Head of caudate nucleus (tissue), 42 donors: ENCODE measurements around the gene ITPRID2.

Experiments used
- DNase-seq, 42 donors: peaks; one replicate each; pipeline versions ENCODE4 v3.0.0 to v3.0.0-alpha.2; 2020 to 2021; ENCODE audit warnings: mixed read lengths in 7 of 42
- intact Hi-C: fragments of 100-400 bp; cut with DNase I; formaldehyde crosslinking; loops from one replicate; pipeline ENCODE4 v1.15.0; 2022

The ITPRID2 gene

DNA sequence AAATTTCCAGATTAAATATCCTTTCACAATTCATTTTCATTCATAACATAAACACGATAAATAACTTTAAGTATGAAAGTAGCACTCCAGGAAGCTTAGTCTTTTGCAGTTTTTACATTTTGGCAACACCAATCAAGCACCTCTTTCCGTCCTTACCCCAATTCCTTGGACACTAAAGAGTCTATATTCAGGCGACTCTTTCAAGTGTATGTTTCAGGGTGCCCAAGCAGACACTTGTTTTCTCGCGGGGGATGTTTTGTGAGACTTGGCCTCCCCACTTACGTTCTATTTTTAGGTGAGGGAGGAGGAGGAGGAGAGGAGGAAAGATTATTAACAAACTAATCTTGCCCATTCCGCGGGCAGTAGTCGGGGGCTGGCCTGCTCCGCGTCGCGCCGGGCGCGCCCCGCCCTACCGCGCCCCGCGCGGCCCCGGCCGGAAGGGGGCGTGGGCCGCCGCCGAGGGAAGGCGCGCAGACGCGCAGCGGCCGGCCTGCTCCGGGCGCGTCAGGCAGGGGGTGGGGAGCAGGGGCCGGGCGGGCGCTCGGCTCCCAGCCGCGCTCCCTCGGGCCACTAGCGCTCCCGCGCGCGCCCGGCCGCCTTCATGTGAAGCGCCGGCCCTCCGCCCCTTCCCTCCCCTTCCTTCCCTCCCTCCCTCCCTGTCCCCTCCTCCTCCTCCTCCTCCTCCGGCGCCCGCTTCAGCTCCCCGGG, at the start of gene ITPRID2:
Gene ITPRID2, plus strand, starts transcription at position 473 of the 708 bp plus-strand sequence. CDS start 337 bp downstream, outside the sequence.
- peak; percentile 40 to 91 (median 81) for DNase-seq
- intact Hi-C loops = loop anchor here (5.0 kb wide), 2 partner anchors 49 to 149 kb away; no protein-coding TSS in a partner anchor

DNA sequence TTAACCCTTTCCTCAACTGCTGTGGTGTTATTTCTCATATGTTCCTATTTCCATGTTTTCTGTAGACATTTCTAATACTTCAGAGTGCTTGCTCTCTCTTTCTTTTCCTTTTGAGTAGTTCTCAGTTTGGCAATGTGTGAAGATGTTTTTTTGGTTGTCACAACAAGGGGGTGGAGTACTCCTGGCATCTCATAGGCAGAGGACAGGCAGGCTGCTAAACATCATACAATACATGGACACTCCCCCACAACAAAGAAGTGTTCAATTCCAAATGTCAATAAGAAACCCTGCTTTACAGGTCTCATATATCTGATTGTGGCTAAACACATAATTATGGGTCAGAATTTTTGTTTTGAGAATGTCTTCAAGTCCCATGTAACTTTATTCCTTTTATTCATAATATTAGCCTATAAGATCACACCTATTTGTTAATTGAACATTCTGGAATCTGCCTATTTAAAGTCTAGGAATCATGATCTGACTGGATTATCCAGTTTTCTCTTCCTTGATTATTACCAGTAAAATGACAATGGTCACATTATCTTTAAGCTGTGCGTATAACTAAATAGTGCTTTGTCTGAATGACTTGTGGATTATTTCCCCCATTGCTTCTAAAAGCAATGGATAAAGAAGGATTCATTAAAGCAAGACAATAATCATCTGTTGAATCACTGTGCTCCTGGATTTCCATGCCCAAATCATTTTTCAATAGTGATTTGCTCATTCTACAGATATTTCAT, 46.8 kb upstream of the ITPRID2 start:
- intact Hi-C loops = loop anchor here (5.0 kb wide), 1 partner anchor 48 kb away; the partner anchor contains the start of gene ITPRID2
- peak in 2 of 42 donors; percentile 14 to 15 for DNase-seq

DNA sequence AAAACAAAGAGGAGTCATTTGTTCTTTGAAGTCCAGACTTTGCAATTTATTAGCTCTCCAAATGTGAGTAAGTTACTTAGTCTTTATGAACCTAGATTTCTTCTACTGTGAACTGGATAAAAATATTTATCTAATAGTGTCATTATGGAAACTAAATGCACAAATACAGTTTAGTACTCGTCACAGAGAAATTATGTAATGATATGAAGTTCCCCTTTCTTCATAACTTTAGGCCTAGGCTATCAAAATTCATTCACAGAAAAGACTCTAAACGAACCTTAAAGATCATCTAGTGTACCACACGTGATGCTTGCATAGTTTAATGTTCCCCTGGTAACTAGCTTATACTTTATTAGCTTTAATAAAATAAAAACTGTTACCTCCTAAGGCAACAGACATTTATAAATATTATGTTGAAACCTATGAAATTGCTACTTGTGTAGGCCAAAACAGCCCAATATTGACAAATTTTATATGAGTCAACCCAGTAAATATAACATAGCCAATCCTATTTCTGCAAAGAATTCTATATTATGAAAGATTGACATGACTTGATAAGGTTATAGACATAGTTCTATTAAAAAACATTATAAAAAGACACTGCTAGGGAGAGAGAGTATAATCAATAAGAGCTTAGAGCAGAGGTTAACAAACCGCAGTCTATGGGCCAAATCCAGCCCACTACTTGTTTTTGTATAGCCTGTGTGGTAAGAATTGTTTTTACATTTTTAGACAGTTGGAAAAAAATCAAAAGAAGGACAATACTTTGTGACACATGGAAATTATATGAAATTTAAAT, 44.9 kb upstream of the ITPRID2 start:
- no peak for DNase-seq
- intact Hi-C loops = no loop called here

- DNase-seq = no peak
- intact Hi-C loops = no loop called here
Measured at GRCh38 chr2:181847198-181847556, 44.4 kb upstream of the ITPRID2 start.

DNA sequence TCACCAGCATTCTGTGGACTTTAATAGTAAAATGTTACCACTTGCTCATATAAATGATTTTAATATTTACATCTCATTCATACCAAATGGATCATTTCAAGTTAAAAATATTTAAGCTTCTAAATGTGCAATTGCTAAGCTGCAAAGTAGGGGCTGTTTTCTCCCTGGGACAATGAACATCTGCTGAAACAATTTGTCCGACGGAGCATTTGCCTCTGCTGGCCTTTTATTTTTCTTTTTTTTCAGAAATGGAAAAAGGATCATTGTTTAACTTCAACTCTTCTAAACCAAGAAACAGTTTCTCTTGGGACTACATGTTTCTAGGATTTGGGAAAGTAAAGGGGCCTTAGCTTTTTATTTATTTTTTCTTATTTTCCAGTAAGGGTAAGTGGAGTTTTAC, 43.8 kb upstream of the ITPRID2 start:
- intact Hi-C loops = no loop called here
- peak in 1 of 42 donors; percentile 28 for DNase-seq

DNA sequence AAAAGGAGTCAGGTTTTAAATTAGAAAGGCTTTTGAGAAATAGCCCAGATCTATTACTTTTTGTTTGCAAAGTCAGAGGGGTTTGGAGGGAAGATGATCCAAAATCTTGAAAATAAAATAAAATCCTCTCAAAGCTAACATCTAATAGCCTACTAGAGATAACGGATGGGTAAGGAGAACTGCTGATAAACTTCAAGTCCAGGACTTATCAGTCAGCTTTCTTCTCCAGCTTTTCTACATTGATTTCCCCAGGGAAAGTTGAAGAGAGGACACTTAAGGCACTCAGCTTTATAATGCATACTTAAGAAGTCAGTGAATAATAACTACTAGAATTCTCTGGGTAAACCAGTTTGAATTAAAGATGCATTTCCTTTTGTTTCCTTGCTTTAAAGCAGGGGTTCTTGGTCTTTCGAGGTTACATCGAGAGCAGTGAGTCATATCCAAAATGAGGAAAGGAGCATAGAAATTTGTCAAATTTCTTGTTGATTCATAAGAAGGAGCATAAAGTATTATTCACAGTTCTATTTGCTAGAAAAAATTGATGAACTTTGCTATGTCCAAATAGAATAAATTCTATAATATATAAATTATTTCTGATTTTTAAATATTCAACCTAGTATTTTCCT, 43.2 kb upstream of the ITPRID2 start:
- intact Hi-C loops = no loop called here

GRCh38 chr2:181849601-181850000, 41.9 kb upstream of the ITPRID2 start:
- DNase-seq = no peak
- intact Hi-C loops = no loop called here

More for the DNA sequence above, 43.2 kb upstream of the ITPRID2 start:
- no peak for DNase-seq

DNA sequence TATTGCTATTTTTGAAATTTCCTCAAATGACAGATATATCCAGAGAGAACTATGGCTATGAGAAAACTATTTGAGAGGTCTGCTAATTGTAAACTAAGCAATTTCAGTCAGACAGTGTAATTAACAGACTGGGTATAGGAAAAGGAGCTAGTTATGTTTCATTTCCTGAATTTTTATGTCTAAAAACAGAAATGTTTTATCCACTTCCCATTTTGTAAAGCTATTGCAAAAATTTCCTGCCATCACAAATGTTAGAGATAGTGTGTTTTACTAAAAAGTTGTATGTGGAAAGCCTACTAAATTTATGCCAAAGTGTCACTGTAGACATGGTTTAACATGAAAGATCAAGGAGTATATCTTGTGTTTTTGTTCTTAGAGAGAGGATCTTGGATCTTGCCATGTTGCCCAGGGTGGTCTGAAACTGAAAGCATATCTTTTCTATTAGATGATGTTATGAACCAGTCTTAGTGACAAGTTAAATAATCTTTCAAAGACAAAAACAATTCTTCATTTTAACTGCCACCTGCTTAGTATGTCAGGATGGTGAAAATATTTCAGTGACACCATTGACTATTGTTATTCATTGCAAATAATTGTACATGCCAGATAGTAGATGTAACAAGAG, 40.5 kb upstream of the ITPRID2 start:
- DNase-seq = no peak
- intact Hi-C loops = no loop called here

GRCh38 chr2:181851726-181852125, 39.8 kb upstream of the ITPRID2 start:
- intact Hi-C loops = no loop called here
- no peak for DNase-seq

- DNase-seq = no peak
- intact Hi-C loops = no loop called here
Measured at GRCh38 chr2:181853696-181854095, 37.8 kb upstream of the ITPRID2 start.

DNA sequence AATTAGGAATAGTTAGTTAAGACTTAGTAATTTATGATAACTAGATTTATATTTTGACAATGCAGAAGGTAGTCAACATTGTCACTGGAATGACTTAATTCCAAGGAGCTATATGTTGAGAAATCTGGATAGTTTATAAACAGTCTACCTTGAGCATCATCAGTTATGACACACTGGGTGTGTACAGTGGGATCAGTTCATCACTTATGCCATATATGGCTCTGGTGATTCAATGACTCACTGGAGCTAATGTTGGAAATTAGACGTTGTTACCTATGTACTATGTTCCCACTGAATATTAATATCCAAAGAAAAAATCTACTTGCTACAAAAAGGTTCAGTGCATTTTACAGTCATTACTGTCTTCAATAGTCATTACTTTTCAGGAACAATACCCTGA, 34.0 kb upstream of the ITPRID2 start:
- DNase-seq = no peak
- intact Hi-C loops = no loop called here

GRCh38 chr2:181858600-181858999, 32.9 kb upstream of the ITPRID2 start:
- intact Hi-C loops = no loop called here
- no peak for DNase-seq

GRCh38 chr2:181859123-181859522, 32.4 kb upstream of the ITPRID2 start:
- intact Hi-C loops = no loop called here
- DNase-seq = no peak

- intact Hi-C loops = no loop called here
- no peak for DNase-seq
Measured at GRCh38 chr2:181859803-181860202, 31.7 kb upstream of the ITPRID2 start.

DNA sequence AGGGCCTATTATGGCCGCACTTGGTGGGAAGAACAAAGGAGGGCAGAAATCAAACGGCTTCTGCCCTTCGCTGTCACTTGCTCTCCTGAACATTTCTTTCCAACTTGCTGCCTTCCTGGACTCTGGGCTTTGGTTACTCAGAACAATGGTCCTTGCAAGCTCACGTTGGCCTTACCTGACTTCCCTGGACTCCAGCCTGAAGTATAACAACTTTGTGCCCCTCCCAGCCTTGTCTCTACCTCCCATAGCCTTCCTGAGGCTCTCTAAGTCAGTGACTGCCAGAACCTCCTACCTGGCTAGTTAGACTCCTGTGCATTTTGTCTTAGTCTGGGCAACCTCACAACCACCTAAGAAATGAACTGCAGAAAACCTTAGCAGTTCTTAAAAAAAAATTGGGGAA, 30.2 kb upstream of the ITPRID2 start:
- intact Hi-C loops = no loop called here
- DNase-seq = no peak

GRCh38 chr2:181862583-181863281, 28.8 kb upstream of the ITPRID2 start:
- DNase-seq = no peak
- intact Hi-C loops = no loop called here

DNA sequence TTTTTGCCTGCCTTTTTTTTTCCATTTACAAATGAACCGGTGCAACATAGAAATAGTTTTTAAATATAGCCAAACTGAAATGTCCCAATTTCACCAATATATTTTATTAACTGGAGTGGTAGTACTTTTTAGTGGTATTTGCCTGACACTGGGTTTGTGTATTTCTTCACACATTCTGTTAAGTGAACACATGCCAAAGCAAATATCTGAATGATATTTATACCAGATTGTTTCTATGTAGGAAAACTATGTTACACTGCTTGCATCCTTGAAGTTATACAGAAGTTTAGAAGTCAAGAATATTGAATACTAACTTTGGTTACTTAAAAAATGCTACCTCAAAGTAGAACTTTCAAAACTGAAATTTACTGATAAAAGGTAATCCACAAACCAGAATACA, 19.4 kb upstream of the ITPRID2 start:
- intact Hi-C loops = no loop called here
- no peak for DNase-seq

DNA sequence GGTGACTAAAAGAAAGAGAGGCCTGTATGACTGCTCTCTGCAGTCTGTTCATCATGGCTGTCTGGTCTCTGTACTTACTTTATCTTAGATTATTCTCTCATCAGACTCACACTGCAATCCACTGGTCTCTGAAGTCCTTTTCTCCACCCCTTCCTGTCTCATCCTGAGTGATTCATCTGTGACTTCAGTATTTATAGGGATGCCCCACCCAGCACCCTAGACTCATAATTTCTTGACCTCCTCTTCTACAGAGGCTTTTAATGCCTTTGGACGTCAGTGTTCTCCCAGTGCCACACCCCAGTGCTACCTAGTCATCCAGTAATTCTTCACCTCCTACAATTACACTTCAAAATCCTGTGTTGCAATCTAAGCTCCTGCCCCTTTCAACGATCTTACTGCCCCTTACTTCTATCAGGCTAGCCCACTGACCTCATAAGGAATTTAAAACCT, 14.9 kb upstream of the ITPRID2 start:
- intact Hi-C loops = no loop called here
- DNase-seq = no peak
